MM.1S (cell line): ENCODE data around the gene SESN2.

Experiments used
- DNase-seq: peaks from one replicate; pipeline ENCODE4 v3.0.0-alpha.2; 2015
- H2AFZ ChIP-seq: fragments of 300-600 bp; sonication (generic); 2 replicates; pipeline ENCODE4 v1.6.0; 2016; ENCODE audit warnings: antibody characterized with exemption, low read length
- H3F3A ChIP-seq: fragments of 300-600 bp; sonication (generic); 2 replicates; pipeline ENCODE4 v1.6.1; 2016; ENCODE audit warnings: mild to moderate bottlenecking, antibody characterized with exemption, low read length, moderate library complexity, mixed read lengths; ENCODE audit not compliant: insufficient read depth
- H3K27ac ChIP-seq: fragments of 300-600 bp; sonication (generic); 2 replicates; pipeline ENCODE4 v1.5.1; 2016; ENCODE audit warnings: mild to moderate bottlenecking, low read length
- H3K27me3 ChIP-seq: fragments of 300-600 bp; sonication (generic); replicated peaks from 2 replicates; pipeline ENCODE4 v1.6.0; 2016; ENCODE audit warnings: low read length; ENCODE audit not compliant: insufficient read depth
- H3K36me3 ChIP-seq: fragments of 300-600 bp; sonication (generic); replicated peaks from 2 replicates; pipeline ENCODE4 v1.6.1; 2016; ENCODE audit warnings: mild to moderate bottlenecking, low read length, mixed read lengths; ENCODE audit not compliant: insufficient read depth
- H3K4me1 ChIP-seq: fragments of 300-600 bp; sonication (generic); 2 replicates; pipeline ENCODE4 v1.6.1; 2016; ENCODE audit warnings: low read length, mixed read lengths
- H3K4me2 ChIP-seq: fragments of 300-600 bp; sonication (generic); 2 replicates; pipeline ENCODE4 v1.6.0; 2016; ENCODE audit warnings: low read depth, low read length
- H3K4me3 ChIP-seq: fragments of 300-600 bp; sonication (generic); 2 replicates; pipeline ENCODE4 v1.5.1; 2016; ENCODE audit warnings: low read length, mixed read lengths
- H3K79me2 ChIP-seq: fragments of 300-600 bp; sonication (generic); 2 replicates; pipeline ENCODE4 v1.6.1; 2016; ENCODE audit warnings: mixed run types, low read length, mixed read lengths
- H3K9ac ChIP-seq: fragments of 300-600 bp; sonication (generic); 2 replicates; pipeline ENCODE4 v1.6.1; 2016; ENCODE audit warnings: low read length, mixed read lengths
- H3K9me2 ChIP-seq: fragments of 300-600 bp; sonication (generic); replicated peaks from 2 replicates; pipeline ENCODE4 v1.6.1; 2016; ENCODE audit warnings: mild to moderate bottlenecking, low read length, mixed read lengths; ENCODE audit not compliant: insufficient read depth
- H3K9me3 ChIP-seq: fragments of 300-600 bp; sonication (generic); replicated peaks from 2 replicates; pipeline ENCODE4 v1.6.1; 2016; ENCODE audit warnings: mild to moderate bottlenecking, low read length, mixed read lengths; ENCODE audit not compliant: insufficient read depth
- H4K20me1 ChIP-seq: fragments of 300-600 bp; sonication (generic); 2 replicates; pipeline ENCODE4 v1.6.1; 2016; ENCODE audit warnings: mild to moderate bottlenecking, low read length, moderate library complexity, mixed read lengths; ENCODE audit not compliant: insufficient read depth
- CTCF ChIP-seq: fragments of 300-600 bp; sonication (generic); IDR thresholded peaks from 2 replicates; pipeline ENCODE4 v1.5.1; 2016; ENCODE audit warnings: antibody characterized with exemption, low read length, mixed read lengths
- EZH2 ChIP-seq: fragments of 300-600 bp; sonication (generic); optimal IDR thresholded peaks from 2 replicates; pipeline ENCODE3; 2017; ENCODE audit warnings: low read depth, mild to moderate bottlenecking, antibody characterized with exemption, low read length, mixed read lengths
- EZH2phosphoT487 ChIP-seq: fragments of 300-600 bp; sonication (generic); IDR thresholded peaks from 2 replicates; pipeline ENCODE4 v1.6.1; 2018; ENCODE audit warnings: antibody characterized with exemption, low read length

SESN2 gene

DNA sequence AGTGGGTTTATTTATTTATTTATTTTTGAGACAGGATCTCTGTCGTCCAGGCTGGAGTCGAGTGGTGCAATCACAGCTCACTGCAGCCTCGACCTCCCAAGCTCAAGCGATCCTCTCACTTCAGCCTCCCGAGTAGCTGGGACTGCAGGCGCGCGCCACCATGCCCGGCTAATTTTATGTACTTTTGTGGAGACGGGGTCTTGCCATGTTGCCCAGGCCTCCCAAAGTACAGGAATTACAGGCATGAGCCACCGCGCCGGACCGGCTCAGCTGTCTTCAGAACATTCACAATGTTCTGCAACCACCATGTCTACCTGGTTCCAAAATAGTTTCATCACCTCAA is 26.1 kb upstream of the SESN2 start:
- Histone ChIP-seq H3K79me2 (peaks cover 71% of the 10 kb centered on the region), H3K4me1 (peaks cover 14% of the 10 kb centered on the region), H3K4me2 (peak overlapping the region; percentile 92; the same call in 1 of the 2 replicates), H3K9me3 (no peaks in the 10 kb centered on the region), H3K9me2 (no peaks in the 10 kb centered on the region), H3K9ac (no peak overlapping the region), H3F3A (no peaks in the 10 kb centered on the region), H3K4me3 (peak overlapping the region; percentile 91; the same call in 1 of the 2 replicates), H3K27me3 (no peaks in the 10 kb centered on the region), H3K27ac (no peak overlapping the region), H3K36me3 (peaks cover 7% of the 10 kb centered on the region; the same call in 1 of the 2 replicates), H4K20me1 (0 out of 2 replicates have a peak, but pooled peaks cover 3% of the 10 kb centered on the region), H2AFZ (peak overlapping the region; percentile 57)
- TF ChIP-seq CTCF (no peak), EZH2 (no peak), EZH2phosphoT487 (no peak)
- DNase-seq, result no peak

- no peaks in the 10 kb centered on the region for H3K9me2 ChIP-seq
- no peaks in the 10 kb centered on the region for H3F3A ChIP-seq
- H3K4me2 ChIP-seq, result peak within 1 kb of the TSS; percentile 96
- H3K9ac ChIP-seq, result peak within 1 kb of the TSS; percentile 93
- no peaks in the 10 kb centered on the region for H3K9me3 ChIP-seq
- peak; percentile 98 for DNase-seq
- H2AFZ ChIP-seq, result peak within 1 kb of the TSS; percentile 99
- H3K36me3 ChIP-seq, result no peaks in the 10 kb centered on the region
- peak within 1 kb of the TSS; percentile 97 for H3K4me3 ChIP-seq
- H3K79me2 ChIP-seq, result peaks cover 46% of the 10 kb centered on the region
- TF ChIP-seq CTCF, result no peak
- TF ChIP-seq EZH2, result no peak
- no peak for TF ChIP-seq EZH2phosphoT487
- no peaks in the 10 kb centered on the region for H4K20me1 ChIP-seq
- H3K27ac ChIP-seq, result peak within 1 kb of the TSS; percentile 56
- H3K4me1 ChIP-seq, result peaks cover 14% of the 10 kb centered on the region
- H3K27me3 ChIP-seq, result no peaks in the 10 kb centered on the region
Observed at GRCh38 chr1:28235755-28236655, 23.3 kb upstream of the SESN2 start, which contains the start of gene ATP5IF1. ATP5IF1 (plus strand) TSS chr1:28236124; CDS start chr1:28236184, 60 bp downstream.

DNA sequence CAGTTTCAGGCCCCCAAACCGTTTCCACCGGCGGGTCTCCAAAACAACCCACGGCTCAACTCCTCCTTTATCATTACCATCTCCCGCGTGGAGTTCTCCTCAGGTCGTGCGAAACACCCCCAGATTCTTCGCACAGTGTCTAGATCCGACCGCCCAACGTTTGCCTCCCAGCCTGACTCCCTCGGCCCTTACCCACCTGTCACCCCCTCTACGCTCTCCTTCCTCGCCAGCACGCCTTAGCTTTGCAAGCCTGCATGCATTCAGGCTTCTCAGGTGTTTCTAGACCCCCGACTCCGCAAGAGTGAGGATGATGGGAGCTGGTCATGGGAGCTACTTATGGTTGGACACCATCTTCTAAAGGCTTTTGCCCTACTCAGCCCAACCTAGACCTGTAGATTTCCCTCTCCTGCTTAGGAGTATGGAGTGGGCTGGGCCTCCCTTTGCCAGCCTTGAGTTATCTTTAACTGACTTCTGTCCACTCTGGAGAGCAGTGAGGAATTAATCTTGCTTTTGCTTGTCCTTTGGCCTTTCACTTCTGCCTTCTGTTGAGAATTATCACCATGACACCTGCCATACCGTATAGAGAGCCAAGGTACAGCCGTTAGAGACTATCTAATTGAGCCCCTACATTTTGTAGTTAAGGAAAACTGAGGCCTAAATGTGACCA is 22.5 kb upstream of the SESN2 start:
- H2AFZ ChIP-seq, result peak overlapping the region; percentile 80; the same call in 1 of the 2 replicates

More for the DNA sequence above, 22.5 kb upstream of the SESN2 start:
- H3K27me3 ChIP-seq, result no peaks in the 10 kb centered on the region
- H3K4me2 ChIP-seq, result peak overlapping the region; percentile 96
- H3K36me3 ChIP-seq, result no peaks in the 10 kb centered on the region
- no peak for DNase-seq
- no peaks in the 10 kb centered on the region for H3K9me2 ChIP-seq
- TF ChIP-seq EZH2, result no peak
- TF ChIP-seq CTCF, result no peak
- H3K4me3 ChIP-seq, result peak overlapping the region; percentile 97
- H4K20me1 ChIP-seq, result no peaks in the 10 kb centered on the region
- H3K4me1 ChIP-seq, result peaks cover 14% of the 10 kb centered on the region
- H3K9ac ChIP-seq, result peak overlapping the region; percentile 93
- H3K9me3 ChIP-seq, result no peaks in the 10 kb centered on the region
- no peaks in the 10 kb centered on the region for H3F3A ChIP-seq
- H3K27ac ChIP-seq, result peak overlapping the region; percentile 55; the same call in 1 of the 2 replicates
- peaks cover 38% of the 10 kb centered on the region for H3K79me2 ChIP-seq
